Panc1 (cell line): ENCODE measurements around the gene DYNC1I1. TPM values are rescaled to one million over a fixed set of nuclear protein-coding genes. Genes with fewer than 3 reads are reported as not detected.

Experiments
- ATAC-seq: fragments of 200-7000 bp; cut with Tn5 transposase; 2 replicates; pipeline ENCODE4 v1.9.1; 2020; ENCODE audit warnings: mild to moderate bottlenecking, moderate library complexity
- BruUV-seq: library from RNA; stranded (reverse); fragments of 400-500 nt; replicated peaks from 2 replicates; lab custom pipeline; 2021; lab: Mats Ljungman, UMichigan
- CTCF ChIA-PET: fragments of 300-600 bp; sonication (Branson Sonifier 250); formaldehyde crosslinking; loops from one replicate; lab custom pipeline; 2022; ENCODE audit warnings: antibody characterized with exemption; lab: Charles Lee
- POLR2A ChIA-PET: fragments of 300-600 bp; sonication (Branson Sonifier 250); formaldehyde crosslinking; loops from one replicate; lab custom pipeline; 2022; ENCODE audit warnings: antibody characterized with exemption; lab: Charles Lee
- DNase-seq: peaks from one replicate; pipeline ENCODE4 v3.0.0-alpha.2; 2010; ENCODE audit warnings: low read depth, low spot score
- H3K27ac ChIP-seq: 2 replicates; pipeline ENCODE4 v1.5.1; 2011; ENCODE audit warnings: mild to moderate bottlenecking, low read length, inconsistent platforms
- H3K27me3 ChIP-seq: fragments of 200-500 bp; sonication (Bioruptor generic); 2 replicates; pipeline ENCODE4 v1.6.0; 2014; ENCODE audit warnings: low read length, inconsistent platforms; ENCODE audit not compliant: control insufficient read depth, insufficient read depth
- H3K36me3 ChIP-seq: fragments of 200-500 bp; sonication (Bioruptor generic); 2 replicates; pipeline ENCODE4 v1.5.1; 2014; ENCODE audit warnings: inconsistent platforms, mild to moderate bottlenecking, low read length, moderate library complexity; ENCODE audit not compliant: control insufficient read depth, insufficient read depth
- H3K4me1 ChIP-seq: 2 replicates; pipeline ENCODE4 v1.5.1; 2011; ENCODE audit warnings: inconsistent platforms, mild to moderate bottlenecking, low read length, moderate library complexity; ENCODE audit not compliant: control insufficient read depth, insufficient read depth
- H3K4me3 ChIP-seq, 2 experiments: 2 replicates each; pipeline ENCODE4 v1.5.1; 2011 to 2012; ENCODE audit warnings: low read depth in 2 of 2, low read length in 2 of 2, mild to moderate bottlenecking in 2 of 2, inconsistent platforms in 1 of 2, moderate library complexity in 1 of 2
- H3K9me3 ChIP-seq: fragments of 200-500 bp; sonication (Bioruptor generic); 2 replicates; pipeline ENCODE4 v1.5.1; 2014; ENCODE audit warnings: low read depth, mild to moderate bottlenecking, inconsistent platforms, low read length, moderate library complexity; ENCODE audit not compliant: control insufficient read depth, insufficient read depth
- CTCF ChIP-seq: fragments of 450-650 bp; IDR thresholded peaks from 2 replicates; pipeline ENCODE4 v1.5.1; 2017; ENCODE audit warnings: mild to moderate bottlenecking
- POLR2AphosphoS5 ChIP-seq: IDR thresholded peaks from 2 replicates; pipeline ENCODE4 v1.6.1; 2012; ENCODE audit warnings: mild to moderate bottlenecking, low read depth, low read length, moderate library complexity
- REST ChIP-seq, 2 experiments: IDR thresholded peaks; 2 replicates each; pipeline ENCODE4 v1.6.1; 2011 to 2012; ENCODE audit warnings: low read depth in 2 of 2, control low read depth in 1 of 2, low read length in 1 of 2, mild to moderate bottlenecking in 1 of 2, moderate library complexity in 1 of 2; ENCODE audit not compliant: insufficient read depth in 1 of 2
- SIN3A ChIP-seq: IDR thresholded peaks from 2 replicates; pipeline ENCODE4 v1.6.1; 2012; ENCODE audit warnings: low read depth, mild to moderate bottlenecking, low read length, moderate library complexity, borderline replicate concordance; ENCODE audit not compliant: insufficient read depth
- TCF7L2 ChIP-seq: IDR thresholded peaks from 2 replicates; pipeline ENCODE4 v1.6.1; 2011; ENCODE audit warnings: mild to moderate bottlenecking, low read depth, low read length, inconsistent platforms
- in situ Hi-C: cut with HindIII; loops from 2 replicates; pipeline ENCODE4 v1.10.0; 2016; ENCODE audit warnings: low sequenced_read_pairs, low pct_unique_long_range_greater_than_20kb
- intact Hi-C: fragments of 100-400 bp; cut with micrococcal nuclease; formaldehyde crosslinking; loops from one replicate; pipeline ENCODE4 v1.10.0; 2022; ENCODE audit not compliant: unreplicated experiment
- total RNA-seq: library from RNA; stranded (reverse); gene quantifications from one replicate; pipeline ENCODE4 v1.2.1, GENCODE V29; 2021; ENCODE audit not compliant: unreplicated experiment

The DYNC1I1 gene
- total RNA-seq, 1 experiment from 2014 or later, result 0.13 TPM

GRCh38 chr7:95777269-95777668, 4.9 kb downstream of the DYNC1I1 start:
- in situ Hi-C loops, result no loop called here
- CTCF ChIA-PET, result no interaction called here
- no peak overlapping the region for H3K4me3 ChIP-seq
- H3K9me3 ChIP-seq, result no peaks in the 10 kb centered on the region
- H3K27ac ChIP-seq, result no peak overlapping the region
- ATAC-seq (no peak), DNase-seq (no peak)
- intact Hi-C loops, result no loop called here
- no peaks in the 10 kb centered on the region for H3K36me3 ChIP-seq
- H3K4me1 ChIP-seq, result no peaks in the 10 kb centered on the region
- no peaks in the 10 kb centered on the region; the same call in 1 of the 2 replicates for H3K27me3 ChIP-seq
- no peak for TF ChIP-seq POLR2AphosphoS5
- TF ChIP-seq SIN3A, result no peak
- TF ChIP-seq CTCF, result no peak
- no peak for TF ChIP-seq REST (IDR thresholded peaks at IDR 0.05; ENCODE audit: insufficient read depth in 1 of 2, low read depth in 2 of 2, low read length in 1 of 2)
- no peak for TF ChIP-seq TCF7L2
- POLR2A ChIA-PET, result no interaction called here
- no TSS peak for BruUV-seq

- no peaks in the 10 kb centered on the region for H3K9me3 ChIP-seq
- ATAC-seq, result no peak
- no TSS peak for BruUV-seq
- no peak overlapping the region for H3K27ac ChIP-seq
- ChIA-PET CTCF (no interaction called here), POLR2A (no interaction called here)
- H3K36me3 ChIP-seq, result no peaks in the 10 kb centered on the region
- DNase-seq, result no peak
- intact Hi-C loops, result no loop called here
- in situ Hi-C loops, result no loop called here
- H3K4me1 ChIP-seq, result no peaks in the 10 kb centered on the region
- H3K27me3 ChIP-seq, result no peaks in the 10 kb centered on the region; the same call in 1 of the 2 replicates
- no peak overlapping the region for H3K4me3 ChIP-seq
- TF ChIP-seq POLR2AphosphoS5 (no peak), TCF7L2 (no peak), SIN3A (no peak), CTCF (no peak), REST (IDR thresholded peaks at IDR 0.05; ENCODE audit: insufficient read depth in 1 of 2, low read depth in 2 of 2, low read length in 1 of 2) (no peak)
Measured at GRCh38 chr7:95780665-95781064, 8.3 kb downstream of the DYNC1I1 start.
